Parathyroid adenoma (tissue), 2 donors: ENCODE data around the gene NDE1.
"Not testable (repeated sequence)": the region's sequence is repeated elsewhere in the genome, so short reads cannot be mapped to it uniquely, and the experiment has no call there.

Experiments
- H2AFZ ChIP-seq: fragments of 300-600 bp; sonication (generic); one replicate; pipeline ENCODE4 v1.7.0; 2017; ENCODE audit warnings: antibody characterized with exemption, mild to moderate bottlenecking
- H3K27ac ChIP-seq: fragments of 300-600 bp; sonication (generic); one replicate; pipeline ENCODE4 v1.7.0; 2017
- H3K27me3 ChIP-seq: fragments of 300-600 bp; sonication (generic); one replicate; pipeline ENCODE4 v1.7.0; 2017; ENCODE audit warnings: low read length; ENCODE audit not compliant: control insufficient read depth, insufficient read depth
- H3K36me3 ChIP-seq: fragments of 300-600 bp; sonication (generic); one replicate; pipeline ENCODE4 v1.7.0; 2017; ENCODE audit warnings: low read length; ENCODE audit not compliant: control insufficient read depth, insufficient read depth
- H3K4me1 ChIP-seq: fragments of 300-600 bp; sonication (generic); one replicate; pipeline ENCODE4 v1.7.0; 2017; ENCODE audit warnings: control low read depth
- H3K4me2 ChIP-seq: fragments of 300-600 bp; sonication (generic); one replicate; pipeline ENCODE4 v1.7.0; 2017; ENCODE audit warnings: low read length
- H3K4me3 ChIP-seq: fragments of 300-600 bp; sonication (generic); one replicate; pipeline ENCODE4 v1.7.0; 2017; ENCODE audit warnings: low read depth, low read length
- H3K79me2 ChIP-seq: fragments of 300-600 bp; sonication (generic); one replicate; pipeline ENCODE4 v1.7.0; 2017; ENCODE audit warnings: control low read depth
- H3K9ac ChIP-seq: fragments of 300-600 bp; sonication (generic); one replicate; pipeline ENCODE4 v1.7.0; 2017; ENCODE audit warnings: mild to moderate bottlenecking
- H3K9me3 ChIP-seq: fragments of 300-600 bp; sonication (generic); one replicate; pipeline ENCODE4 v1.7.0; 2017; ENCODE audit warnings: low read length; ENCODE audit not compliant: control insufficient read depth
- TF ChIP-seq, protein P1 (sequence below): fragments of 300-600 bp; sonication (generic); IDR thresholded peaks from one replicate; pipeline ENCODE4 v1.7.0; 2017; ENCODE audit warnings: antibody characterized with exemption, mild to moderate bottlenecking
- donor health status: primary hyperparathyroidism.

NDE1 gene

GRCh38 chr16:15652293-15653001 is 2.4 kb downstream of the NDE1 start:
- H3K4me1 ChIP-seq = peaks cover 3% of the 10 kb centered on the region
- H3K4me2 ChIP-seq = no peak overlapping the region
- H3K79me2 ChIP-seq = peaks cover 3% of the 10 kb centered on the region
- H3K27me3 ChIP-seq = no peaks in the 10 kb centered on the region
- H3K4me3 ChIP-seq = no peak overlapping the region
- H2AFZ ChIP-seq = no peak overlapping the region
- TF ChIP-seq, protein P1, sequence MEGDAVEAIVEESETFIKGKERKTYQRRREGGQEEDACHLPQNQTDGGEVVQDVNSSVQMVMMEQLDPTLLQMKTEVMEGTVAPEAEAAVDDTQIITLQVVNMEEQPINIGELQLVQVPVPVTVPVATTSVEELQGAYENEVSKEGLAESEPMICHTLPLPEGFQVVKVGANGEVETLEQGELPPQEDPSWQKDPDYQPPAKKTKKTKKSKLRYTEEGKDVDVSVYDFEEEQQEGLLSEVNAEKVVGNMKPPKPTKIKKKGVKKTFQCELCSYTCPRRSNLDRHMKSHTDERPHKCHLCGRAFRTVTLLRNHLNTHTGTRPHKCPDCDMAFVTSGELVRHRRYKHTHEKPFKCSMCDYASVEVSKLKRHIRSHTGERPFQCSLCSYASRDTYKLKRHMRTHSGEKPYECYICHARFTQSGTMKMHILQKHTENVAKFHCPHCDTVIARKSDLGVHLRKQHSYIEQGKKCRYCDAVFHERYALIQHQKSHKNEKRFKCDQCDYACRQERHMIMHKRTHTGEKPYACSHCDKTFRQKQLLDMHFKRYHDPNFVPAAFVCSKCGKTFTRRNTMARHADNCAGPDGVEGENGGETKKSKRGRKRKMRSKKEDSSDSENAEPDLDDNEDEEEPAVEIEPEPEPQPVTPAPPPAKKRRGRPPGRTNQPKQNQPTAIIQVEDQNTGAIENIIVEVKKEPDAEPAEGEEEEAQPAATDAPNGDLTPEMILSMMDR = no peak
- no peaks in the 10 kb centered on the region for H3K9me3 ChIP-seq
- H3K9ac ChIP-seq = no peak overlapping the region
- no peak overlapping the region for H3K27ac ChIP-seq
- no peaks in the 10 kb centered on the region for H3K36me3 ChIP-seq

- Histone ChIP-seq H3K27ac (no peak overlapping the region), H3K4me3 (no peak overlapping the region), H3K4me2 (no peak overlapping the region), H2AFZ (no peak overlapping the region), H3K4me1 (peaks cover 3% of the 10 kb centered on the region), H3K9ac (no peak overlapping the region), H3K36me3 (no peaks in the 10 kb centered on the region), H3K79me2 (peaks cover 3% of the 10 kb centered on the region), H3K27me3 (no peaks in the 10 kb centered on the region), H3K9me3 (no peaks in the 10 kb centered on the region)
- TF ChIP-seq, protein P1 = no peak
These were observed 3.2 kb downstream of the NDE1 start for GRCh38 chr16:15653227-15653626.

GRCh38 chr16:15654591-15654990 is 4.5 kb downstream of the NDE1 start:
- no peak overlapping the region for H2AFZ ChIP-seq
- no peaks in the 10 kb centered on the region for H3K36me3 ChIP-seq
- H3K27ac ChIP-seq = no peak overlapping the region
- peaks cover under 1% of the 10 kb centered on the region for H3K4me1 ChIP-seq
- TF ChIP-seq, protein P1 = no peak
- no peak overlapping the region for H3K4me3 ChIP-seq
- H3K4me2 ChIP-seq = no peak overlapping the region
- H3K27me3 ChIP-seq = no peaks in the 10 kb centered on the region
- no peak overlapping the region for H3K9ac ChIP-seq
- H3K9me3 ChIP-seq = no peaks in the 10 kb centered on the region
- peaks cover 2% of the 10 kb centered on the region for H3K79me2 ChIP-seq

GRCh38 chr16:15655561-15655960 is 5.5 kb downstream of the NDE1 start:
- not testable (repeated sequence) for H3K27ac ChIP-seq

GRCh38 chr16:15658149-15658548 is 8.1 kb downstream of the NDE1 start:
- H3K4me1 ChIP-seq = no peaks in the 10 kb centered on the region
- H3K27me3 ChIP-seq = no peaks in the 10 kb centered on the region
- TF ChIP-seq, protein P1 = no peak
- H3K9me3 ChIP-seq = no peaks in the 10 kb centered on the region
- no peak overlapping the region for H3K9ac ChIP-seq
- H3K79me2 ChIP-seq = peaks cover 11% of the 10 kb centered on the region
- no peak overlapping the region for H3K4me2 ChIP-seq
- H3K36me3 ChIP-seq = no peaks in the 10 kb centered on the region
- H3K4me3 ChIP-seq = no peak overlapping the region
- no peak overlapping the region for H2AFZ ChIP-seq
- no peak overlapping the region for H3K27ac ChIP-seq

More at GRCh38 chr16:15655561-15655960, 5.5 kb downstream of the NDE1 start:
- H3K36me3 ChIP-seq, H3K4me3 ChIP-seq, H3K9me3 ChIP-seq, H3K79me2 ChIP-seq, H3K9ac ChIP-seq, H3K4me1 ChIP-seq, H3K27me3 ChIP-seq, H3K4me2 ChIP-seq, H2AFZ ChIP-seq: not testable (repeated sequence)
